Stimulated activated CD4-positive, alpha-beta T cell treated with anti-CD3 and anti-CD28 coated beads, Interleukin-4, amount 100 ng/mL, for 48 hours (primary cell): ENCODE results near the gene PCDHB4.
"Not testable (repeated sequence)": the region's sequence is repeated elsewhere in the genome, so short reads cannot be mapped to it uniquely, and the experiment has no call there.

ENCODE experiments used
- DNase-seq, 2 donors: peaks; one replicate each; pipeline ENCODE4 v3.0.0-alpha.2; 2020; ENCODE audit warnings: low read depth in 2 of 2

Gene PCDHB4

DNA sequence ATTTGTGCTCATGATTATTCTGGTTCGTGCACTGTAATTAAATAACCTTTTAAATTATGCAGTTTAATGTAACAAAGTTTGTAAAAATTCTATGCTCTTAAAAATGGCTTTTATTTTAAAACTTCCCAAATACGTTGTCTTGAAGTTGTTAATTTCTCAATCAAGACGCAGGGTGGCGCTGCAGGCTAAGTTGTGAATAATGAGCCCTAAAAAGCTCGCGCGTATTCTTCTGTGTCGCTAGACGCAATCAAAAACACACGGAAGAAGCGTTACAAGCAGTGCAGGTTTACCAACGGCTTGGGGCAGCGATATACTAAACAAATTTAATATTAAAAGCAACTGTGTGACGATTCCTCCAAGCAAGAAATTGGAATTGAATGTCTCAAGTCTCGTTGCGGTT, at the start of gene PCDHB4:
Gene PCDHB4, plus strand, starts transcription at position 256 of the 400 bp plus-strand sequence. CDS start 181 bp downstream, outside the sequence.
- DNase-seq = peak in 1 of 2 donors; percentile 4

DNA sequence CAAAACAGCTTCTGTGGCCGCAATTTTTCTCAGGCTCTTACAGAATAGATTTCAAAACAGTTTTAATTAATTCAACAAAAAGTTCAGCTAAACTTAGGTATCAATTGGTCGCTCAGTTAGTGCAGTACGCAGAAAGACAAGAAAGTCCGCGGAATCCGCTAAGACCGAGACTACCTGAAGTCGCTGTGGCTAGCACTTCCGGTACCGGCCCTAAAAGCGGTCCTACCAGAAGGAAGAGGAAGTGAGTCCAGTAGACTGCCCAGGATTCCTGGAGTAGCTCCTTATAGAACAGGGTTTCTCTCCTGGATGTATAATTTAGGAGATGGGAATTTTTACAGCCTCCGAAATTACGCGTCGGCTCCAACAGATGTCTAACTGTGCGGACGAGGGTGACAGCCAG, 43.8 kb upstream of the PCDHB4 start:
- DNase-seq = no peak

- no peak for DNase-seq
Observed at GRCh38 chr5:141082228-141082627, 39.4 kb upstream of the PCDHB4 start.

GRCh38 chr5:141084487-141084989, 37.1 kb upstream of the PCDHB4 start:
- DNase-seq = peak in 1 of 2 donors; percentile 6

GRCh38 chr5:141094481-141095262, 26.9 kb upstream of the PCDHB4 start, which contains the start of gene PCDHB2:
Gene PCDHB2 (plus strand): TSS chr5:141094615. CDS start chr5:141094791, 176 bp downstream.
- DNase-seq = no peak

DNA sequence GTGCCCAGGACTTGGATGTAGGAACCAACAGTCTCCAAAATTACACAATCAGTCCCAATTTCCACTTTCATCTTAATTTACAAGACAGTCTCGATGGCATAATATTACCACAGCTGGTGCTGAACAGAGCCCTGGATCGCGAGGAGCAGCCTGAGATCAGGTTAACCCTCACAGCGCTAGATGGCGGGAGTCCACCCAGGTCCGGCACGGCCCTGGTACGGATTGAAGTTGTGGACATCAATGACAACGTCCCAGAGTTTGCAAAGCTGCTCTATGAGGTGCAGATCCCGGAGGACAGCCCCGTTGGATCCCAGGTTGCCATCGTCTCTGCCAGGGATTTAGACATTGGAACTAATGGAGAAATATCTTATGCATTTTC, 26.4 kb upstream of the PCDHB4 start:
- DNase-seq = no peak

- DNase-seq = not testable (repeated sequence)
Observed at GRCh38 chr5:141096181-141096580, 25.4 kb upstream of the PCDHB4 start.

DNA sequence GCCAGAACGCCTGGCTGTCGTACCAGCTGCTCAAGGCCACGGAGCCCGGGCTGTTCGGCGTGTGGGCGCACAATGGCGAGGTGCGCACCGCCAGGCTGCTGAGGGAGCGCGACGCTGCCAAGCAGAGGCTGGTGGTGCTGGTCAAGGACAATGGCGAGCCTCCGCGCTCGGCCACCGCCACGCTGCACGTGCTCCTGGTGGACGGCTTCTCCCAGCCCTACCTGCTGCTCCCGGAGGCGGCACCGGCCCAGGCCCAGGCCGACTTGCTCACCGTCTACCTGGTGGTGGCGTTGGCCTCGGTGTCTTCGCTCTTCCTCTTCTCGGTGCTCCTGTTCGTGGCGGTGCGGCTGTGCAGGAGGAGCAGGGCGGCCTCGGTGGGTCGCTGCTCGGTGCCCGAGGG, 25.0 kb upstream of the PCDHB4 start:
- DNase-seq = not testable (repeated sequence)

GRCh38 chr5:141100243-141100805, 21.3 kb upstream of the PCDHB4 start, which contains the start of gene PCDHB3:
Gene PCDHB3 (plus strand): TSS chr5:141100473. CDS start chr5:141100650, 177 bp downstream.
- DNase-seq = peak; percentile 21 to 47

- DNase-seq = no peak
Observed at GRCh38 chr5:141101059-141101458, 20.6 kb upstream of the PCDHB4 start.

DNA sequence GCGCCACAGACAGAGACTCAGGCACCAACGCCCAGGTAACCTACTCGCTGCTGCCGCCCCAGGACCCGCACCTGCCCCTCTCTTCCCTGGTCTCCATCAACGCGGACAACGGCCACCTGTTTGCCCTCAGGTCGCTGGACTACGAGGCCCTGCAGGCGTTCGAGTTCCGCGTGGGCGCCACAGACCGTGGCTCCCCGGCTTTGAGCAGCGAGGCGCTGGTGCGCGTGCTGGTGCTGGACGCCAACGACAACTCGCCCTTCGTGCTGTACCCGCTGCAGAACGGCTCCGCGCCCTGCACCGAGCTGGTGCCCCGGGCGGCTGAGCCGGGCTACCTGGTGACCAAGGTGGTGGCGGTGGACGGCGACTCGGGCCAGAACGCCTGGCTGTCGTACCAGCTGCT, 19.5 kb upstream of the PCDHB4 start:
- DNase-seq = not testable (repeated sequence)

GRCh38 chr5:141102471-141102870, 19.1 kb upstream of the PCDHB4 start:
- not testable (repeated sequence) for DNase-seq

DNA sequence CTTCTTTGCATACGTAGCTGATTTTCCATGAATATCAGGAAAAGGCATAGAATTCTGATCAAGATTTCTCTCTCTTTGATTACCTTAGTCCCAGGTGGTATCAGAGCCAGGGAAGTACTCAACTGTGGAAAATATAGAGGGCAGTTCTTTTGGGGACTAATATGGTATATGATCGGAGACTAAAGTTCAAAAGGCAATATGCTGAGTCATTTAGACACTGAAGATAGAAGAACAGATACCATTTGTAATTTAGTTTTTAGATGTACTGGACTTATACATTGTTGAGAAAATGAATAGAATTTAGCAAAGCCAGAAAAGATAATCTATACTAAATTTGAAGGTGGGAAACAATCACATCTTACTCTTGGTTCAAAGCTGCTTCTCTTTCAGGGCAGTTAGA, 16.3 kb upstream of the PCDHB4 start:
- DNase-seq = no peak

DNA sequence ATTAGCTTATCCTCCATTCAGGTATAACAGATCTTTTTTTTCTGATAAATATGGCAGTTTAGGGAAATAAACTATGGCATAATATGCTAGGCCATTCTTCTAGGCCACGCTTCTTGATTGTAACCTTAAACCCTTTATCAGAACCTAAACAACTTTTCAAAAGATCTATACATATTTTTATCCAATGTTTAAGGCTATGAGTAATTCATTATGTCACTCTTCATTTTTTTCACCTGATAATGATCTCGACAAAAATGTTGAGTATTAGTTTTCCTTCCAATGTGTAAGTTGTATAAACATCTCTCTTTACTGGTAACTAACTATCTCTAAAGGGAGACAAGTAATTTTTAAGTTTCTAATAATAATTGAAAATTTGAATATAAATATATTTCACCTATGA, 2.4 kb upstream of the PCDHB4 start:
- DNase-seq = no peak

- DNase-seq = no peak
Observed at GRCh38 chr5:141121985-141122384, 367 bp downstream of the PCDHB4 start.

- DNase-seq = not testable (repeated sequence)
Observed at GRCh38 chr5:141123396-141124135, 1.9 kb downstream of the PCDHB4 start.

DNA sequence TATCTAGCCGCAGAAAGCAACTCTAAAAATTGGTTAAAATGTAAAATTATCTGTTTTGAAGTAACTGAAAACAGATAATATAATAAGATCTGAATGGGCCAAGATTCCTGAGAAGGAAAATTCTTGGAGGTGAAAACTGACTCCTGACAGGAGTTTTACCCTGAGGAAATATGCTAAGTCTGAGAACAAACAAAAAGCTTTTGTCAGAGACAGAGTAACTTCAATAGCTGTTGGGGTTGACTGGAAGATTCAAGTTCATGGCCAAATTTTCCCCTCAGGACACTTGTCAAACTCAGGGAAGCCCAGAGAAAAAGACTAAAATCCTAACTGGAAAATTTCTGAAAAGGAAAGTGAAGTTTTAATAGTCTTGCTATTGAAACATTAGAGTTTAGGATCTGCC, 5.7 kb downstream of the PCDHB4 start:
- no peak for DNase-seq

DNA sequence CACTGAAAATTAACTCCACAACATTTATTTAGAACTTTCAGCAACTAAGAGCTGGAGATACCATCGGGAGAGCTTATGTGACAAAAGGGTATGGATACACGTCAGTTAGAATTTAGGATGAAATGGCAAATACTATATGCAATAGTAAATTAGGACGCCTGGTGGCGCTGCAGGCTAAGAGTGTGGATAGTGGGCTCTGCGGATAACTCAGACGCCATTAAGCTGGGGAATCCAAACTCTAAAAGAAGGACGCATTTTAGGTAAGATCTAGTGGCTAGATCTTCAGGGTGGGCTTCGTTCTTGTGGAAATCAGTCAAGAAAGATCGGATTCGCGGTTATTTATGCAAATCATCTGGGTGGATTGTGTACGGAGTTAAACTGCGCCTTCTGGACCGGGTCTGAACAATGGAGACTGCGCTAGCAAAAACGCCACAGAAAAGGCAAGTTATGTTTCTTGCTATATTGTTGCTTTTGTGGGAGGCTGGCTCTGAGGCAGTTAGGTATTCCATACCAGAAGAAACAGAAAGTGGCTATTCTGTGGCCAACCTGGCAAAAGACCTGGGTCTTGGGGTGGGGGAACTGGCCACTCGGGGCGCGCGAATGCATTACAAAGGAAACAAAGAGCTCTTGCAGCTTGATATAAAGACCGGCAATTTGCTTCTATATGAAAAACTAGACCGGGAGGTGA, 13.6 kb downstream of the PCDHB4 start, which contains the start of gene PCDHB5:
Gene PCDHB5, plus strand, starts transcription at position 177 of the 688 bp plus-strand sequence. Its CDS starts 229 bp downstream, at position 406.
- no peak for DNase-seq

DNA sequence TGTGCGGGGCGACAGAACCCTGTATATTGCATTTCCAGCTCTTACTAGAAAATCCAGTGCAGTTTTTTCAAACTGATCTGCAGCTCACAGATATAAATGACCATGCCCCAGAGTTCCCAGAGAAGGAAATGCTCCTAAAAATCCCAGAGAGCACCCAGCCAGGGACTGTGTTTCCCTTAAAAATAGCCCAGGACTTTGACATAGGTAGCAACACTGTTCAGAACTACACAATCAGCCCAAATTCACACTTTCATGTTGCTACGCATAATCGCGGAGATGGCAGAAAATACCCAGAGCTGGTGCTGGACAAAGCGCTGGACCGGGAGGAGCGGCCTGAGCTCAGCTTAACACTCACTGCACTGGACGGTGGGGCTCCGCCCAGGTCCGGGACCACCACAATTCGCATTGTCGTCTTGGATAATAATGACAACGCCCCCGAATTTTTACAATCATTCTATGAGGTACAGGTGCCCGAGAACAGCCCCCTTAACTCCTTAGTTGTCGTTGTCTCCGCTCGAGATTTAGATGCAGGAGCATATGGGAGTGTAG, 14.2 kb downstream of the PCDHB4 start:
- no peak for DNase-seq

- DNase-seq = not testable (repeated sequence)
Observed at GRCh38 chr5:141137346-141137745, 15.7 kb downstream of the PCDHB4 start.

GRCh38 chr5:141149812-141150211, 28.2 kb downstream of the PCDHB4 start, which contains the start of gene PCDHB6:
Gene PCDHB6 (plus strand): TSS chr5:141150057. CDS start chr5:141150258, 201 bp downstream.
- no peak for DNase-seq
